ENCODE data around the gene ADAM12. TPM values are rescaled to one million over a fixed set of nuclear protein-coding genes. Genes with fewer than 3 reads are reported as not detected.

ADAM12 gene
- polyA plus RNA-seq, 1 donor from 2014 or later, result 0.09 TPM

- H3K79me2 ChIP-seq (replicated peaks; ENCODE audit: insufficient read depth, low read length), result no peaks in the 10 kb centered on the region
- peak overlapping the region; percentile 30 for H3K27ac ChIP-seq (ENCODE audit: low read length)
- no peaks in the 10 kb centered on the region for H3K27me3 ChIP-seq (ENCODE audit: insufficient read depth, low read depth, low read length)
- H3K9me3 ChIP-seq (ENCODE audit: low read length), result no peaks in the 10 kb centered on the region
- no peak overlapping the region for H3K4me2 ChIP-seq (ENCODE audit: low read length)
- H3K9ac ChIP-seq (ENCODE audit: low read length), result no peak overlapping the region
- H2AFZ ChIP-seq (ENCODE audit: low read depth, low read length), result no peak overlapping the region
- H3K36me3 ChIP-seq (ENCODE audit: insufficient read depth, low read length), result no peaks in the 10 kb centered on the region
- H3K9me2 ChIP-seq (ENCODE audit: insufficient read depth, low read length), result no peaks in the 10 kb centered on the region
- TF ChIP-seq RAD21 (conservative IDR thresholded peaks at IDR 0.05) (peak; percentile 49), POLR2AphosphoS5 (IDR thresholded peaks at IDR 0.05) (no peak), TAF1 (IDR thresholded peaks at IDR 0.05; ENCODE audit: low read depth) (no peak), CTCF (IDR thresholded peaks at IDR 0.05; ENCODE audit: poor library complexity, severe bottlenecking) (peak; percentile 39)
- no peaks in the 10 kb centered on the region for H4K20me1 ChIP-seq (ENCODE audit: insufficient read depth)
- no peak overlapping the region for H3K4me3 ChIP-seq (ENCODE audit: low read length)
- H3F3A ChIP-seq (ENCODE audit: insufficient read depth, low read length, poor library complexity, severe bottlenecking), result no peaks in the 10 kb centered on the region
Measured at GRCh38 chr10:126302826-126303665, 85.2 kb downstream of the ADAM12 start.

GRCh38 chr10:126302476-126302756 lies 85.9 kb downstream of the ADAM12 start:
- Histone ChIP-seq H3K27me3 (ENCODE audit: insufficient read depth, low read depth, low read length) (no peaks in the 10 kb centered on the region), H2AFZ (ENCODE audit: low read depth, low read length) (no peak overlapping the region), H4K20me1 (ENCODE audit: insufficient read depth) (no peaks in the 10 kb centered on the region), H3K9me2 (ENCODE audit: insufficient read depth, low read length) (no peaks in the 10 kb centered on the region), H3K9ac (ENCODE audit: low read length) (no peak overlapping the region), H3F3A (ENCODE audit: insufficient read depth, low read length, poor library complexity, severe bottlenecking) (no peaks in the 10 kb centered on the region), H3K9me3 (ENCODE audit: low read length) (no peaks in the 10 kb centered on the region), H3K79me2 (replicated peaks; ENCODE audit: insufficient read depth, low read length) (no peaks in the 10 kb centered on the region), H3K4me3 (ENCODE audit: low read length) (no peak overlapping the region), H3K27ac (ENCODE audit: low read length) (no peak overlapping the region), H3K4me2 (ENCODE audit: low read length) (no peak overlapping the region), H3K36me3 (ENCODE audit: insufficient read depth, low read length) (no peaks in the 10 kb centered on the region)
- TF ChIP-seq TAF1 (IDR thresholded peaks at IDR 0.05; ENCODE audit: low read depth) (no peak), SMC3 (conservative IDR thresholded peaks at IDR 0.05; ENCODE audit: poor library complexity) (no peak), CTCF (IDR thresholded peaks at IDR 0.05; ENCODE audit: poor library complexity, severe bottlenecking) (no peak), EP300 (conservative IDR thresholded peaks at IDR 0.05; ENCODE audit: poor library complexity, severe bottlenecking) (no peak), POLR2AphosphoS5 (IDR thresholded peaks at IDR 0.05) (no peak), REST (IDR thresholded peaks at IDR 0.05; ENCODE audit: borderline replicate concordance) (no peak), RAD21 (conservative IDR thresholded peaks at IDR 0.05) (no peak), EZH2 (IDR thresholded peaks at IDR 0.05; ENCODE audit: borderline replicate concordance, insufficient read depth, low read length, poor library complexity, severe bottlenecking) (no peak), MXI1 (conservative IDR thresholded peaks at IDR 0.05; ENCODE audit: poor library complexity, severe bottlenecking) (no peak)
